Activated T-cell treated with anti-CD3 and anti-CD28 coated beads, Interleukin-2, amount 50 U/mL, for 48 hours (primary cell): ENCODE results near the gene ALDH3B1.

Experiments used
- DNase-seq, 2 experiments: peaks; one replicate each; pipeline ENCODE4 v3.0.0-alpha.2; 2020

Gene ALDH3B1

DNA sequence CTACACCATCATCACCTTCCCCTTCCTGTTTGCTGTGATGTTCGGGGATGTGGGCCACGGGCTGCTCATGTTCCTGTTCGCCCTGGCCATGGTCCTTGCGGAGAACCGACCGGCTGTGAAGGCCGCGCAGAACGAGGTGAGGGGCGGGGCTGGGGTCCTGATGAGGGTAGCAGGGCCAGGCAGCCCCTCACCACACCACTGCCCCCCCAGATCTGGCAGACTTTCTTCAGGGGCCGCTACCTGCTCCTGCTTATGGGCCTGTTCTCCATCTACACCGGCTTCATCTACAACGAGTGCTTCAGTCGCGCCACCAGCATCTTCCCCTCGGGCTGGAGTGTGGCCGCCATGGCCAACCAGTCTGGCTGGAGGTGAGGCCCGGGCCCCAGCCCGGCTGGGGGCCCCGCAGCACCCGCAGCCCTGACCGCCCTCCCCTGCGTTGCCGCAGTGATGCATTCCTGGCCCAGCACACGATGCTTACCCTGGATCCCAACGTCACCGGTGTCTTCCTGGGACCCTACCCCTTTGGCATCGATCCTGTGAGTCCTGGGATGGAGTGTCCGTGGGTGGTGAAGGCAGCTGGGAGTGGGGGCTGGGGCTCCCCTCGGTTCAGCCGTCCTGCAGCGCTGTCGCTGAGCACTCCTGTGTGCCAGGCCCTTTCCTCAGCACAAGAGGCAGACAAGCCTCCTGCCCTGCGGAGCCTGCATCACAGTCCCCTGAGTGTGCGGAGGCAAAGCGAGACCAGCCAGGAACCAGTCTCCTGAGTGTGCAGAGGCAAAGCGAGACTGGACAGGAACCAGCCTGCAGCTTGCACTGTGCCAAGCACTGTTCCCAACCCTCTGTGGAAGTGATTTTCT lies 37.5 kb downstream of the ALDH3B1 start:
- DNase-seq: no peak

DNA sequence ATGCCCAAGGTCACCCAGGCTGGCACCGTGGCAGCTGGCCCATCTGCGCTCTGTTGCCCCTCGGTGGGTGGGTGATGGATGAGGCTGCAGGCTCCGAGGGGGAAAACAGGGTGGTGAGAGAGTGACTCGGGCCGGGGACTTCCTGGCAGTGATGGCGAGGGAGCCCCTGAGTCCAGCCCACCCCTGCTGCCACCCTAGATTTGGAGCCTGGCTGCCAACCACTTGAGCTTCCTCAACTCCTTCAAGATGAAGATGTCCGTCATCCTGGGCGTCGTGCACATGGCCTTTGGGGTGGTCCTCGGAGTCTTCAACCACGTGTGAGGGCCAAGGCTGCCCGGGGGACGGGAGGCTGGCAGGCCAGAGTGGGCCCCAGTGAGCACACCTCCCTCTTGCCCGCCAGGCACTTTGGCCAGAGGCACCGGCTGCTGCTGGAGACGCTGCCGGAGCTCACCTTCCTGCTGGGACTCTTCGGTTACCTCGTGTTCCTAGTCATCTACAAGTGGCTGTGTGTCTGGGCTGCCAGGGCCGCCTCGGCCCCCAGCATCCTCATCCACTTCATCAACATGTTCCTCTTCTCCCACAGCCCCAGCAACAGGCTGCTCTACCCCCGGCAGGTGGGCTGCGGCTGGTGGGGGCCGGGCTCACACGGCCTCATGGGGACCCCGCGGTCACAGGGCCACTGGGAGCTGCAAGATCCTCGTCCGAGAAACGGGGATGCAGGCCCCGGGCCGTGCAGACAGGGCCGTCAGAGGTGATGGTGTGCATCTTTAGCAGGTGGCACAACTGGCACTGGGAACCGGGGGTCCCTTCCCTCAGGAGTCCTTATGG lies 38.8 kb downstream of the ALDH3B1 start:
- no peak for DNase-seq

DNA sequence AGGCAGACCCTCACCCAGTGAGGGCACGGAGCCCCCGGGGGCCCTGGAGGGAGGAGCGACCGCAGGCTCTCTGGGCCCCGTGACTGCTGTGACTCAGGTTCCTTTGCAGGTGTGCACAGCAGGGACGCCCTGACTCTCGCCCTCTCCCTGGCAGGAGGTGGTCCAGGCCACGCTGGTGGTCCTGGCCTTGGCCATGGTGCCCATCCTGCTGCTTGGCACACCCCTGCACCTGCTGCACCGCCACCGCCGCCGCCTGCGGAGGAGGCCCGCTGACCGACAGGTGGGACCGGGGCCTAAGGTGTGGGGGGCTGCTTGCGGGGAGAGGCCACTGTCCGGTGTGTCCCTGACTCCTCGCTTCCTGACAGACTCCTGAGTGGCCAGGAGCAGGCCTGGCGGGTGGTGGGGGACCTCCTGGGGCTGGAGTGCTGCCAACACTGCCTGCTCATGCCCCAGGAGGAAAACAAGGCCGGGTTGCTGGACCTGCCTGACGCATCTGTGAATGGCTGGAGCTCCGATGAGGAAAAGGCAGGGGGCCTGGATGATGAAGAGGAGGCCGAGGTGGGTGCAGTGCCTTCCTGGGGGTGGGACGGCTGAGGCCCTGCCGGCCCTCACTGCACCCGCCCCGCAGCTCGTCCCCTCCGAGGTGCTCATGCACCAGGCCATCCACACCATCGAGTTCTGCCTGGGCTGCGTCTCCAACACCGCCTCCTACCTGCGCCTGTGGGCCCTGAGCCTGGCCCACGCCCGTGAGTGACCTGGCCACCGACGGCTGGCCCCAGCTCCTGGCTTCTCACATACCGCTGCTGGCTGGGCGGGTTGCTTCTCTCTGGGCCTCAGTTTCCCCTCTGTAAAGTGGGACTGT lies 39.6 kb downstream of the ALDH3B1 start:
- DNase-seq: no peak

DNA sequence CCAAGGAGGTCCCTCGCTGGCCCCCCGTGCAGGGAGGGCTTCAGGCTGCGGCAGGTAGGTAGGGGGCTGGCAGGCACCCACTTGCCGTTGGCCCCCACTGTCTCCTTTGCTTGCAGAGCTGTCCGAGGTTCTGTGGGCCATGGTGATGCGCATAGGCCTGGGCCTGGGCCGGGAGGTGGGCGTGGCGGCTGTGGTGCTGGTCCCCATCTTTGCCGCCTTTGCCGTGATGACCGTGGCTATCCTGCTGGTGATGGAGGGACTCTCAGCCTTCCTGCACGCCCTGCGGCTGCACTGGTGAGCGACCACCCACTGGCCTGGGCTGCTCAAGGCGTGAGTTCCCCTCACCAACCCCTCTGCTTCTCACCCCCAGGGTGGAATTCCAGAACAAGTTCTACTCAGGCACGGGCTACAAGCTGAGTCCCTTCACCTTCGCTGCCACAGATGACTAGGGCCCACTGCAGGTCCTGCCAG lies 40.3 kb downstream of the ALDH3B1 start:
- no peak for DNase-seq

DNA sequence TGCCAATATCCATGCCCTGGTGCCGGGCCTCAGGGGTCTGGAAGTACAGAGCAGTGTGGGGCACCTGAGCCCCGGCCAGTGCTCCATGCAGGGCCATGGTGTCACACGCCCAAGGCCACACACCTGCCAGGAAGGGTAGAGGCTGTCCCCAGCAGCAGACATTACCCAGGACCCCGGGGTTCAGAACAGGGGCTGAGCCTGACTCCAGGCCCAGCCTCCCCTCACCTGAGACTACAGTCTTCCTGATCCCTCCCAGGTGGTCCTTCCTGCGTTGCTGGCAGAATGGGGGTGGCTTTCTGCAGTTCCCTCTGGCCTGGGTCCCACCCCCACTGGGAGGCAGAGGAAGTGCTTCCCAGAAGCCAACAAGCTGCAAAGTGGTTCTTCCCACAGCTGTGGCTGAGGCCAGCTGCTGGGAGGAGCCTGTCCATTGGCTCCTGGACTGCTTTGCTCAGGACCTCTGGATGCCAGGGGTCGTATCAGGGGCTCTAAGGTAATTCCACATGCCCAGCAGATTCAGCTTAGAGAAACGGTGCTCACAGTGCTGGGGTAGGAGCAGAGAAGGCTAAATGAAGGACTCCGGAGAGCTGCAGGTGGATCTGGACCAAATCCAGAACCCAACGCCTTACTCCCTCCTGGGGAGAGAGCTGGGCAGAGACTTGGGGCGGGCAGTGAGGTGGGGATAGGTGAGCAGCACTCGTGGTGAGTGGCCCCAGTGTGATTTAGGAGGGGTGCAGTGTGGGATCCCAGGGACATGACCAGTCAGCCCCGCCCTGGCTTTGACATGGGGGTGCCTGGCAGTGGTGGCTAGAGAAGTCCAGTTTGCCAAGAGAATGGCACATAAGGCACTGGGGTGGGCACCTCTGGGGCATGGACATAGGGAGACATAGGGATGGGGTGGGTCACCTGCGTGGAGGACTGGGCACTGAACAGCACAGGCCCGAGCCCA lies 41.3 kb downstream of the ALDH3B1 start:
- peak in 1 of 2 experiments; percentile 15 for DNase-seq

DNA sequence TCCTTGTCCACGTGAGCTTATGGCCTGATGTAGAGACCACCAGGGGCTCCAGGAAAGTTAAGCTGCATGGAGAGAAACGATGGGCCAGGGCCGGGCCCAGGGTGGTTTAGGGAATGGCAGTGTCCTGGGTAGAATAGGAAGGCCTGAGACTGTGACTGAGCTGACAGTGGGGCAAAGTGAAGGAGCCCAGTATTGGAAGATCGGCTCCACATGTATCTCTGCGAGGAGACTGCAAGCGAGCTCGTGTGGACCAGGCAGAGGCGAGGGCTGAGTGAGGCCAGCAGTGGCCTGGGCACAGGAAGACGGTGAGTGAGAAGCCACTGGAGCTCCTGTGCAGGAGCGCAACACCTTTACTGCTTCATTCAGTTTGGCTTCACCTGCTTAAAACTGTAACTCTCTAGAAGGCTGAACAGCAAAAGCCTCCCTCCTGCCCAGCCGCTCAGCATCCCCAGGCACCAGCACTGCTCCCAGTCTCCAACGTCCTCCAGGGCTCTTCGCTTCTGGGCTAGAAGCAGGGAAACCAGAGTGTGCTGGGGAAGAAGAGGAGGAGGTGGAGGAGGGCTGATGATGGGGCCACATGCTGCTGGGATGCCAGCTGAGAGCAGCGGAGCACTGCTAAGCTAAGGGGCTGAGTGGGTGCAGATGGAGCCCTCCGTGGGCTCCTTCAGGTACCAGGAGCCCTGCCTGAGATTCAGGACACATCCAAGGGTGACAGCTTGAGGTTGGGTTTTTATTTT lies 42.2 kb downstream of the ALDH3B1 start:
- no peak for DNase-seq

DNA sequence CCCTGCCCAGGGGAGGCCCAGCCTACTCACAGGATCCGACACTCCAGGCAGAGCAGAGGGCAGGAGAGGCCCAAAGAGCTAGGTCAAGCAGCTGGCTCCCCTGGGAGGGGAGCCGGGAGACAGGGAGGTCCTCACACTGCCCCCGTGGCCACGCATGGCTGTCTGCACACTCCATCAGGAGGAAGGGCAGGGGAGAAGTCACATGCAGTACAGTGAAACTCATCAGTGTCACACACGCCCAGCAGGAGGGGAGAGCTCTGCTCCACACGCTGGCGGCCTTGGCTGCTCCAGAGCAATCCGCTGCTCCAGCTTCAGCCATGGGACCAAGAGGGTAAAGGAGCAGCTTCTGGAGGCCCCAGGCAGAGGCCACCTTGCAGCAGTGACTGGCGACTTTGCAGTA lies 43.0 kb downstream of the ALDH3B1 start:
- no peak for DNase-seq

DNA sequence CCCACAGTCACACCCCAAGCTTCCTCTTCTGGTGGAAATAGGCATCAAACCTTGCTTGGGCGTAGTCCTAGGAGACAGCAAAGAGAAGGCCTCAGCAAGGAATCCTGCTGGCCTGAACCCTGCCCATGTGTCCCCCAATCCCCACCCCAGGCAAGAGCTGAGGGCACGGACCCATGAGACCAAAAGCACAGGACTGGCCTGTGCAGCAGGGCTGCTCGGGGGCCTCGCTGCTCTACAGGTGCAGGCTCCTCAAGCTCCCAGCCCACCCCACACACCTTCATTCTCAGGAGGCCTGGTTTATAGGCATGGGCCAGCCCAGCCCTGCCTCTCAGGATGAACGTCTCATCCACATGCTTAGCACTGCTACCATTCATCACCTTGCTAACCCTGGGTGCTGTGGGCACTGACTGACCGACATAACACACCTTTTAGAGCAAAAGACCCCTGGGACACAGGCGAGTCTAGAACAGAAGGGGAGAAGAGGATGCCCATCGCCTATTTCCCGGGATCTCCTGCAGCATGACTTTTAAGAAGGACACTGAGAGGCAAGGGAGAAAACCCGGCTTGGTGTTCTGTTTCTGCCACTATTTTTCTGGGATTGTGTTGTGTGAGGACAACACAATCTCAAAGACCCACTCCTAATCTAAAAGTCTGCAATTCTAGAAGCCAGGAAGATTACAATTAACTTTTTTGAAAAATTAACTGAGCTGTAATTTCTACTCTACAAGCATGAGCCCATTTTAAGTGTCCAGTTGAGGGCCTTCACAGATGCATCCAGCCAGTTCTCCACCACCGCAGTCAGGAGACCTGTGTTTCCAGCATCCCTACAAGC lies 44.1 kb downstream of the ALDH3B1 start:
- no peak for DNase-seq

DNA sequence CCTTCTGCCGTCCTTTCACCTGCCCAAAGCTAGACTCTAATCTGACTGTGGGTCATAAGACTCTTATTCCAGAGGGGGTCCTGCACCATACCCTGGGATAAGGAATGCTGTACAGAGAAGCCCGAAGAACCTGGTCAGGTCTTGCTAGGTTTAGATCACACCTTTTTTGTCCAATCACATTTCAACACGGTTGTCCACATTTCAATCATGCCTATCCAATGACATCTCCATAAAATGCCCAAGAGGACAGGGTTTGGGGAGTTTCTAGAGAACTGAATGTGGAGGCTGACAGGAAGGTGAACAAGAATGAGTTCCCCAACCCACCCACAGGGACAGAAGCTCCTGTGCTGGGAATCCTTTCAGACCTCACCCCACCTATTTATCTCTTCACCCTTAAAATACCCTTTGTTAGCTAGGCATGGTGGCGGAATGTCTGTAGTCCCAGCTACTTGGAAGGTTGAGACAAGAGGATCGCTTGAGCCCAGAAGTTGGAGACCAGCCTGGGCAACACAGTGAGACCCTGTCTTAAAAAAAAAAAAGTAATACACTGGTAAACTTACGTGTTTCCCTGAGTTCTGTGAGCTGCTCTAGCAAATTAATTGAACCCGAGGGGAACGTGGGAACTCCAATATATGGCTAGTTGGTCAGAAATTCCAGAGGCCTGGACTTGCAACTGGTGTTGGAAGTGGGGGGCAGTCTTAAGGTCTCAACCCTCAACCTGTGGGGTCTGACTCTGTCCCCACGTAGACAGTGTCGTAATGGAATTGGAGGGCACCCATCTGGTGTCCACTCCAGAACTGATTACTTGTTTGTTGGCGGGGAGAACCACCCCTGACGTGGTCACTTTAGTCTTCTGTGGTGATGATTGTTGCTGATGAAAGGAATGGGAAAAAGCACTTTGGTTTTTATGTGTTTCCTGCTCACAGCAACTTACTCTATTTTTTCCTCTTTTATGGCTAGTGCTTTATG lies 46.5 kb downstream of the ALDH3B1 start:
- no peak for DNase-seq

DNA sequence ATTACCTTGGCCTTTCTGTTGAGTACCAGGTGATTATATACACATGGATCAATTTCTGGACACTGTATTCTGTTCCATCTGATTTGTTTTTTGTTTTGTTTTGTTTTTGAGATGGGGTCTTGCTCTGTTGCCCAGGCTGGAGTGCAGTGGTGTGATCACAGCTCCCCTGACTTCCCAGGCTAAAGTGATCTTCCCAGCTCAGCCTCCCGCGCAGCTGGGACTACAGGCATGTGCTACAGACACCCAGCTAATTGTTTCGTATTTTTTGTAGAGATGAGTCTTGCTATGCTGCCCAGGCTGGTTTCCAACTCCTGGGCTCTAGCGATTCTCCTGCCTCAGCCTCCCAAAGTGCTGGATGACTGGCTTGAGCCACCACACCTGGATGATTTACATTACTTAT lies 47.7 kb downstream of the ALDH3B1 start:
- no peak for DNase-seq

DNA sequence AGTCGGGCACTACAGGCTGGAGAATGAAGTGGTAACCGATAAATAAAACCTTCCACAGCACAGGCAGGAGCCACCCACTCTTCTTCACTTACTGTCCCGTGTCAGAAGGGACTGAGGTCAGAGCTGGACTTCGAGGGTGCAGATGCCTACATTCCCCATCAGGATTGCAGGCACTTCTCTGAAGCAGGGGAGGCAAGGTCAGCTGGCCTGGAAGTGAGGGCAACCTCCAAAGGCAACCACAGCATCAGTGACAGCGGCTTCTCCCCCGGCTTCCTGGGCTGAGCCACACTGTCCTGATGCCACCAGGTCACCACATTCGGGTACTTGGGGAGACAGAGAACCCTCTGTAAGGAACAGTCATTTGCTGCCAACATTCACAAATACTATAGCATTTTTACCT lies 51.4 kb downstream of the ALDH3B1 start:
- no peak for DNase-seq

DNA sequence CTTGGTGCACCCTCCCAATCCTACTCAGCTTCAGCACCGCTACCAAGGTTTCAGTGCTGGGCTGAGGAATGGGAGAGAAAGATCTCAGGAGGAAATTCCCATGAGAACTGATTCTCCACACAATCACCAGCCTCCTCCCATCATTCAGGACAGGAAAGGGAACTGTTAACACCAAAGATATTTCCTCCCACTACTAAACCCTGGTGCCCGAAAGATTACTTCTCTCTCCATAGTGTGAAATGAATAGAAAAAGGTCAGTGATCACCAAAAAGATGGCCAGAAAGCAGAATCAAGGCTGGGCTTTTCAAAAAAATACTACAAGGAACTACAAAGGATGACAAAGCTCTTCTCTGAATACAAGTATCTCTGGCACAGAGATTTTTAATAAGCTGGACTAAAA lies 54.8 kb downstream of the ALDH3B1 start:
- no peak for DNase-seq

DNA sequence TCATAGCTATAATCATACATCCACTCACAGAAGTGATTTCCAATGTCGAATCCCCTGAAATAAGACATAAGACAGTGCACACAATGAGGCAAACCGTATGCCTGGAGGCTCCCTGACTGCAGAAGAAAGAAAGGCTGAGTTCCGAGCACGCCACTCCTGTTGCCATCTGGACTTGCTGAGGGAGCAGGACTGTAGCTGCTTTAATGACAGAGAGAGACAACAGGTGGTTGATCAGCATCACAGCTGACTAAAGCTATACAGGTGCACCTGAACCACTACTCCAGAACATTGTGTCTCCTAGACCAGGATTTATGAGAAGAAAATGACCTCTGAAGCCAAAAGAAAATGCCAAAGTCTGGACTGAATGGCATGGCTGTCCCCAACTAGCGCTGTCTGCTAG lies 55.7 kb downstream of the ALDH3B1 start:
- no peak for DNase-seq

DNA sequence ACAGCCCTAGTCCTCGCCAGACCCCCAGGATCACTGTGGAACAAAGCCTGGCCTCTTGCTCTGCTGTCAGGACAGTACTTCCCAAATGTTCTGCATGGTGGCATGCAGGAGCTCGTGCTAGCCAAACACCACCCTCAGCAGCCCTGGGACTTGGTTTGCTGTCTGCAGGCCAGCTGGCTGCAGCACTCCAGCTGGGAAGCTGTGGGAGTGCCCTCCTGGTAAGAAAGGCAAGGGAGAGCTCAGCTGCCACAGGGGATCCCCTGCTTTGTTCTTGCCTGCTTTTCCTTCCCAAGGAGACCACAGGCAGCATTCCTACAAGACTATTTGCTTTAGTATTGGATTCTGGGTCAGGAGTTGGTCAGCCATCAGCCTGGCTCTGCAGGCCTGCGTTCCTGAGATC lies 56.6 kb downstream of the ALDH3B1 start:
- DNase-seq: no peak

DNA sequence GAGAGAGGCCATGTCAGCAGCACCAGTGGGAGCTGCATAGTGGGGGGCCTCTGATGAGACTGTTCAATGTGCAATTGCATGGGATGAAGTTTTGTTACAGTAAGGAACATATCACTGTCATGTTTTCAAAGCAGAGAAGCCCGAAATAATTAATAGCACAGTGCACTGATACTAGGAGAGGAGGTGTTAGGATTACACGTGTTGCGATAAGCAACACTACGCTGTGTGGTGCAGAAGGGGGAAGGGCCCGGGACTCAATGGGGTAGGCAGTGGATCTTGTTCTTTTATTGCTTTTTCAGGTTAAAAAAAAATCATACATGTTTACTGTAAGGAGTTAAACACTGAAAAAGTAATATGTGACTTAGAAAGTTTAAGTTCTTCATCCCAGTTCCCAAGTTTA lies 57.9 kb downstream of the ALDH3B1 start:
- DNase-seq: no peak

DNA sequence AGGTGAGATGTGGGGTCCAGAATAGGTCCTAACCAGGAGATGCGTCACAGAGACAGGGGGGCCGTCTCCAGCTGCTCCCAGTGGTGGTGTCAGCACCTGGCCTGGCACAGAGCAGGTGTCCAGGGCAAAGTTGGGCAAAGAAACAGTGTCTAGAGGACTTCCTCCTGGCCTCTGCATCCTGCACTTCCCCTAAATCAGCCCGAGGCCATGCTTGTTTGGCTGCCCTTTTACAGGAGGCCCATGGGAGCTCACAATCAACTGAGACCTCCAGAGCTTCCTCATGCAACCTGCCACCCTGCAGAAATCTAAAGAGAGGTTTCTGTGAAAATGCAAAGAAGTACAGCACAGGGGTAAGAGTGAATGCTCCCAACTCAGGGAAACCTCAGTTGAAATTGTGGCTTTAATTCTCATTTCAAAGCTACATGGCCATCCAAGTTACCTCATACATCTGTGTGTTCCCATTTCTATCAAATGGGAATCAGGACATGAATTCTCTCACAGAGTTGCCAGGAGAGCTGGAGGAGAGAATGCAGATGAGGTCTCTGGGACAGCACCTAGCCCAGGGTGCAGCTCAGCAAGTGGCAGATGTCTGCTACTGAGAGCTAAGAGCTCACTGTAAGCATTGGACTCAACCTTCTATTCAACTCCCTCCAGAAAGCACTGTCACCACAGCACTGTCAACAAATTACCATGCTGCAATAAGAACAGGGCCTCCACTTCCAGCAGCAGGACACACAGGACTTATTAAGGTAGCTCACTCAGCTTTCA lies 61.3 kb downstream of the ALDH3B1 start:
- DNase-seq: no peak

DNA sequence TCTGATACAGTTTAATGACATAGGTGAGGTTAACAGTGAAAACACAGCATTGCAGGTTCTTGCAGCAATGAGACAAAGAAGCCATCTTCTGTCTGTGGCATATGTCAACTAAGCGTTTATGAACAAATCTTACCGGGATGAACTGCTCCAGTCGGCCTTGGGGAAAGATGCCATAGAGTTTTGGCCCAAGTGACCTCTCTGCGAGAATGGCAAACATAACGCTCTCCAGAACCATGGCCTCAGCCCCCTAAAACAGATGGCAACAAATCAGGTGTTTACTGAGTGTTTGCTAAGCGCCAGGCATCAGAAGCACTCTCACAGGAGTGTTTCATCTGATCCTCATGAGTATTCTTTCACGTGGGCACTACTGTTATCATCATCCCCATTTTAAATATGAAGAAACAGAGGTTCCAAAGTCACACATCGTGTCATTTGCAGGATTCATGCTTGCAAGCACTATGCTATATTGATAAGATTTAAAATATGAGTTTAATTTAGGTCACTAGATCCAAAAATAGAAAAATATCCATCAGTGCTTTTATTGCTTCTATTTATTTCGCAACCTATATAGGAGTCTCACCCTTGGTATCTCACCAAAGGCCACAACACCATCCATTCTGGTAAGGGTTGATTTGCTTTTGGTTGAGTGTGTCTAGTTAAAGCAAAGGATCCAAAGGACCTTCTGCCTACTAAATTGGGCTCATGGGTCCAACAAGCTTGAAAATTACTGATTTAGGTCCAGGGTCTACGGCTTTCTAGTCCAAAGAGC lies 64.6 kb downstream of the ALDH3B1 start:
- no peak for DNase-seq
